ENCODE results near the gene ASTN2.

Gene ASTN2

GRCh38 chr9:117169089-117169621, 245.7 kb downstream of the ASTN2 start:
- no peak for DNase-seq (ENCODE audit: low read depth in 2 of 2)

GRCh38 chr9:117164512-117164911, 250.3 kb downstream of the ASTN2 start:
- DNase-seq (ENCODE audit: low read depth in 2 of 2): no peak

- DNase-seq (ENCODE audit: low read depth in 2 of 2): no peak
Observed at GRCh38 chr9:117160254-117160653, 254.6 kb downstream of the ASTN2 start.

GRCh38 chr9:117156771-117157535, 257.9 kb downstream of the ASTN2 start:
- DNase-seq (ENCODE audit: low read depth in 2 of 2): no peak

GRCh38 chr9:117156144-117156688, 258.6 kb downstream of the ASTN2 start:
- no peak for DNase-seq (ENCODE audit: low read depth in 2 of 2)

GRCh38 chr9:117153021-117153420, 261.8 kb downstream of the ASTN2 start:
- no peak for DNase-seq (ENCODE audit: low read depth in 2 of 2)

GRCh38 chr9:117151716-117152115, 263.1 kb downstream of the ASTN2 start:
- DNase-seq (ENCODE audit: low read depth in 2 of 2): no peak

- DNase-seq (ENCODE audit: low read depth in 2 of 2): no peak
Observed at GRCh38 chr9:117149996-117150395, 264.9 kb downstream of the ASTN2 start.

GRCh38 chr9:117145811-117146490, 268.9 kb downstream of the ASTN2 start:
- DNase-seq (ENCODE audit: low read depth in 2 of 2): no peak

- no peak for DNase-seq (ENCODE audit: low read depth in 2 of 2)
Observed at GRCh38 chr9:117145081-117145480, 269.8 kb downstream of the ASTN2 start.

GRCh38 chr9:117138231-117138630, 276.6 kb downstream of the ASTN2 start:
- no peak for DNase-seq (ENCODE audit: low read depth in 2 of 2)

GRCh38 chr9:117136461-117136860, 278.4 kb downstream of the ASTN2 start:
- no peak for DNase-seq (ENCODE audit: low read depth in 2 of 2)

- DNase-seq (ENCODE audit: low read depth in 2 of 2): no peak
Observed at GRCh38 chr9:117135501-117136098, 279.3 kb downstream of the ASTN2 start.

GRCh38 chr9:117134826-117135500, 279.9 kb downstream of the ASTN2 start:
- no peak for DNase-seq (ENCODE audit: low read depth in 2 of 2)

GRCh38 chr9:117126871-117127270, 288.0 kb downstream of the ASTN2 start:
- DNase-seq (ENCODE audit: low read depth in 2 of 2): no peak

GRCh38 chr9:117125531-117125930, 289.3 kb downstream of the ASTN2 start:
- DNase-seq (ENCODE audit: low read depth in 2 of 2): no peak

- no peak for DNase-seq (ENCODE audit: low read depth in 2 of 2)
Observed at GRCh38 chr9:117123729-117124128, 291.1 kb downstream of the ASTN2 start.

GRCh38 chr9:117122953-117123352, 291.9 kb downstream of the ASTN2 start:
- no peak for DNase-seq (ENCODE audit: low read depth in 2 of 2)

- DNase-seq (ENCODE audit: low read depth in 2 of 2): no peak
Observed at GRCh38 chr9:117122102-117122501, 292.8 kb downstream of the ASTN2 start.

- no peak for DNase-seq (ENCODE audit: low read depth in 2 of 2)
Observed at GRCh38 chr9:117121316-117121715, 293.5 kb downstream of the ASTN2 start.

GRCh38 chr9:117120061-117120460, 294.8 kb downstream of the ASTN2 start:
- no peak for DNase-seq (ENCODE audit: low read depth in 2 of 2)

GRCh38 chr9:117116084-117116483, 298.8 kb downstream of the ASTN2 start:
- no peak for DNase-seq (ENCODE audit: low read depth in 2 of 2)
